Measurements from ENCODE around the gene ZNF195. TPM values are rescaled to one million over a fixed set of nuclear protein-coding genes. Genes with fewer than 3 reads are reported as not detected.

Gene ZNF195
- polyA plus RNA-seq, 1 of the 3 experiments (the other 2 are of a cell fraction) = 13.2 TPM

- TF ChIP-seq EP300 (IDR thresholded peaks at IDR 0.05; ENCODE audit: borderline replicate concordance in 1 of 2, low read depth in 1 of 2, low read length in 1 of 2) (no peak), TAF1 (IDR thresholded peaks at IDR 0.05; ENCODE audit: borderline replicate concordance, low read depth, low read length) (no peak), CHD2 (IDR thresholded peaks at IDR 0.05; ENCODE audit: low read length, partially characterized antibody) (no peak), NFIC (IDR thresholded peaks at IDR 0.05; ENCODE audit: borderline replicate concordance) (no peak), MEF2A (IDR thresholded peaks at IDR 0.05; ENCODE audit: borderline replicate concordance, low read depth) (no peak), RFX5 (IDR thresholded peaks at IDR 0.05; ENCODE audit: low read length) (no peak), TEAD4 (IDR thresholded peaks at IDR 0.05; ENCODE audit: borderline replicate concordance, insufficient read depth) (no peak), MXI1 (IDR thresholded peaks at IDR 0.05; ENCODE audit: low read depth, low read length) (no peak), EZH2phosphoT487 (IDR thresholded peaks at IDR 0.05; ENCODE audit: borderline replicate concordance, low read depth) (no peak), FOXJ3 (CRISPR knock-in tag; IDR thresholded peaks at IDR 0.05) (no peak), GATA2 (CRISPR knock-in tag; IDR thresholded peaks at IDR 0.05) (no peak), GABPA (IDR thresholded peaks at IDR 0.05; ENCODE audit: low read depth) (no peak)
- TF ChIP-seq, protein P1, sequence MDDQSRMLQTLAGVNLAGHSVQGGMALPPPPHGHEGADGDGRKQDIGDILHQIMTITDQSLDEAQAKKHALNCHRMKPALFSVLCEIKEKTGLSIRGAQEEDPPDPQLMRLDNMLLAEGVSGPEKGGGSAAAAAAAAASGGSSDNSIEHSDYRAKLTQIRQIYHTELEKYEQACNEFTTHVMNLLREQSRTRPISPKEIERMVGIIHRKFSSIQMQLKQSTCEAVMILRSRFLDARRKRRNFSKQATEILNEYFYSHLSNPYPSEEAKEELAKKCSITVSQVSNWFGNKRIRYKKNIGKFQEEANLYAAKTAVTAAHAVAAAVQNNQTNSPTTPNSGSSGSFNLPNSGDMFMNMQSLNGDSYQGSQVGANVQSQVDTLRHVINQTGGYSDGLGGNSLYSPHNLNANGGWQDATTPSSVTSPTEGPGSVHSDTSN (IDR thresholded peaks at IDR 0.05) = no peak
Observed at GRCh38 chr11:3380706-3381545, 2.0 kb upstream of the ZNF195 start (continued).

DNA sequence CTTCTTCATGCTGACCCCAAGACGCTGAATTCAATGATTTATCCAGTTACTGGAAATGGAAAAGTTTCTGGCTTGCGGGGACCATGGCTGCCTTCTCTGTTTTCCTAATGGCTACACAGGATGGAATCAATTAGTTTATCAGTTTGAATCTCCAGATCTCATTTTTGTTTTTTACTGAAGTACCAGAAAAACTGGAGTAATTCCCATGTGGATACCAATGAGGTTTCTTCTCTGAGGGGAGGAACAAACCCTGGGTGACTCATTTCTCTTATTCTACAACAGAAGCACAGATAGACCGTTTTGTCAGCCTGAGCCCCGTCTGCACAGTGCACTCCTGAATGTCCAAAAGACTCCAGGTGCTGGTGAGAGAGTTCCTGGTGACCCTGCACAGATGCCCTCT lies 3.4 kb downstream of the ZNF195 start:
- Histone ChIP-seq H3F3A (replicated peaks; ENCODE audit: insufficient read depth) (peaks cover 3% of the 10 kb centered on the region), H3K4me1 (ENCODE audit: control insufficient read depth in 1 of 2, insufficient read depth in 2 of 2, low read depth in 1 of 2, low read length in 1 of 2) (peaks cover 16 to 46% of the 10 kb centered on the region in 2 experiments; a peak in 3 of 4 replicates), H2AFZ (ENCODE audit: low read depth) (no peak overlapping the region), H3K9me2 (no peaks in the 10 kb centered on the region), H3K4me2 (peak overlapping the region; percentile 99), H3K9ac (no peak overlapping the region), H3K4me3 (ENCODE audit: low read depth in 2 of 2, low read length in 1 of 2) (peak overlapping the region in 1 of 2 experiments; percentile 2; a peak in 1 of 4 replicates), H3K27me3 (ENCODE audit: insufficient read depth) (no peaks in the 10 kb centered on the region), H3K9me3 (no peaks in the 10 kb centered on the region), H4K20me1 (ENCODE audit: insufficient read depth) (peaks cover 4% of the 10 kb centered on the region; the same call in 1 of the 2 replicates), H3K79me2 (ENCODE audit: insufficient read depth) (peaks cover 84% of the 10 kb centered on the region), H3K27ac (ENCODE audit: low read depth in 2 of 2, low read length in 1 of 2) (peak overlapping the region; percentile 44 to 92; a peak in 3 of 4 replicates), H3K36me3 (replicated peaks in 1 of 2; ENCODE audit: control insufficient read depth in 1 of 2, insufficient read depth in 2 of 2, low read length in 1 of 2) (peaks cover 54 to 65% of the 10 kb centered on the region in 2 experiments)
- ChIA-PET CTCF (interaction anchor here (11.0 kb wide), 1 partner anchor 35 kb away, joined by 88 read pairs; no protein-coding TSS in a partner anchor), POLR2A (no interaction called here)
- 27% methylated on average over 4 of the region's 4 CpGs for WGBS (ENCODE audit: low lambda C conversion rate)
- DNase-seq = peak; percentile 76
- TF ChIP-seq SIN3A (IDR thresholded peaks at IDR 0.05; ENCODE audit: borderline replicate concordance, low read depth, low read length) (no peak), GABPA (IDR thresholded peaks at IDR 0.05; ENCODE audit: low read depth) (no peak), CTCF (IDR thresholded peaks at IDR 0.05) (no peak), RXRA (IDR thresholded peaks at IDR 0.05; ENCODE audit: borderline replicate concordance, low read depth) (no peak), FOXJ3 (CRISPR knock-in tag; IDR thresholded peaks at IDR 0.05) (no peak), EZH2phosphoT487 (IDR thresholded peaks at IDR 0.05; ENCODE audit: borderline replicate concordance, low read depth) (no peak), NFIC (IDR thresholded peaks at IDR 0.05; ENCODE audit: borderline replicate concordance) (no peak)
- TF ChIP-seq, protein P2, sequence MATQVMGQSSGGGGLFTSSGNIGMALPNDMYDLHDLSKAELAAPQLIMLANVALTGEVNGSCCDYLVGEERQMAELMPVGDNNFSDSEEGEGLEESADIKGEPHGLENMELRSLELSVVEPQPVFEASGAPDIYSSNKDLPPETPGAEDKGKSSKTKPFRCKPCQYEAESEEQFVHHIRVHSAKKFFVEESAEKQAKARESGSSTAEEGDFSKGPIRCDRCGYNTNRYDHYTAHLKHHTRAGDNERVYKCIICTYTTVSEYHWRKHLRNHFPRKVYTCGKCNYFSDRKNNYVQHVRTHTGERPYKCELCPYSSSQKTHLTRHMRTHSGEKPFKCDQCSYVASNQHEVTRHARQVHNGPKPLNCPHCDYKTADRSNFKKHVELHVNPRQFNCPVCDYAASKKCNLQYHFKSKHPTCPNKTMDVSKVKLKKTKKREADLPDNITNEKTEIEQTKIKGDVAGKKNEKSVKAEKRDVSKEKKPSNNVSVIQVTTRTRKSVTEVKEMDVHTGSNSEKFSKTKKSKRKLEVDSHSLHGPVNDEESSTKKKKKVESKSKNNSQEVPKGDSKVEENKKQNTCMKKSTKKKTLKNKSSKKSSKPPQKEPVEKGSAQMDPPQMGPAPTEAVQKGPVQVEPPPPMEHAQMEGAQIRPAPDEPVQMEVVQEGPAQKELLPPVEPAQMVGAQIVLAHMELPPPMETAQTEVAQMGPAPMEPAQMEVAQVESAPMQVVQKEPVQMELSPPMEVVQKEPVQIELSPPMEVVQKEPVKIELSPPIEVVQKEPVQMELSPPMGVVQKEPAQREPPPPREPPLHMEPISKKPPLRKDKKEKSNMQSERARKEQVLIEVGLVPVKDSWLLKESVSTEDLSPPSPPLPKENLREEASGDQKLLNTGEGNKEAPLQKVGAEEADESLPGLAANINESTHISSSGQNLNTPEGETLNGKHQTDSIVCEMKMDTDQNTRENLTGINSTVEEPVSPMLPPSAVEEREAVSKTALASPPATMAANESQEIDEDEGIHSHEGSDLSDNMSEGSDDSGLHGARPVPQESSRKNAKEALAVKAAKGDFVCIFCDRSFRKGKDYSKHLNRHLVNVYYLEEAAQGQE (IDR thresholded peaks at IDR 0.05; ENCODE audit: low read depth, low read length) = no peak
- TF ChIP-seq, protein P3, sequence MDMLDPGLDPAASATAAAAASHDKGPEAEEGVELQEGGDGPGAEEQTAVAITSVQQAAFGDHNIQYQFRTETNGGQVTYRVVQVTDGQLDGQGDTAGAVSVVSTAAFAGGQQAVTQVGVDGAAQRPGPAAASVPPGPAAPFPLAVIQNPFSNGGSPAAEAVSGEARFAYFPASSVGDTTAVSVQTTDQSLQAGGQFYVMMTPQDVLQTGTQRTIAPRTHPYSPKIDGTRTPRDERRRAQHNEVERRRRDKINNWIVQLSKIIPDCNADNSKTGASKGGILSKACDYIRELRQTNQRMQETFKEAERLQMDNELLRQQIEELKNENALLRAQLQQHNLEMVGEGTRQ (IDR thresholded peaks at IDR 0.05; ENCODE audit: borderline replicate concordance, low read depth, low read length) = no peak
- TF ChIP-seq, protein P4, sequence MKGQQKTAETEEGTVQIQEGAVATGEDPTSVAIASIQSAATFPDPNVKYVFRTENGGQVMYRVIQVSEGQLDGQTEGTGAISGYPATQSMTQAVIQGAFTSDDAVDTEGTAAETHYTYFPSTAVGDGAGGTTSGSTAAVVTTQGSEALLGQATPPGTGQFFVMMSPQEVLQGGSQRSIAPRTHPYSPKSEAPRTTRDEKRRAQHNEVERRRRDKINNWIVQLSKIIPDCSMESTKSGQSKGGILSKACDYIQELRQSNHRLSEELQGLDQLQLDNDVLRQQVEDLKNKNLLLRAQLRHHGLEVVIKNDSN (IDR thresholded peaks at IDR 0.05; ENCODE audit: borderline replicate concordance, low read depth) = no peak

Data from SK-N-SH (cell line).